HEK293 (cell line): ENCODE data around the gene GALNT1.

Source experiments
- AEBP2 ChIP-seq: fragments of 450-650 bp; formaldehyde crosslinking; IDR thresholded peaks from 2 replicates; pipeline ENCODE4 v1.5.1; 2016; ENCODE audit warnings: missing biosample characterization, missing genetic modification characterization, borderline replicate concordance
- KLF16 ChIP-seq: fragments of 450-650 bp; formaldehyde crosslinking; IDR thresholded peaks from 2 replicates; pipeline ENCODE4 v1.5.1; 2017; ENCODE audit warnings: missing biosample characterization, missing genetic modification characterization
- ZBTB49 ChIP-seq: fragments of 450-650 bp; formaldehyde crosslinking; IDR thresholded peaks from 2 replicates; pipeline ENCODE4 v1.5.1; 2016; ENCODE audit warnings: missing biosample characterization, missing genetic modification characterization, low read depth
- ZNF335 ChIP-seq: fragments of 450-650 bp; formaldehyde crosslinking; conservative IDR thresholded peaks from 2 replicates; pipeline ENCODE4 v1.5.1; 2016; ENCODE audit warnings: missing biosample characterization, missing genetic modification characterization
- TF ChIP-seq, protein P1 (sequence below): fragments of 450-650 bp; formaldehyde crosslinking; IDR thresholded peaks from 2 replicates; pipeline ENCODE4 v1.5.1; 2016; ENCODE audit warnings: missing biosample characterization, missing genetic modification characterization
- TF ChIP-seq, protein P2 (sequence below): fragments of 450-650 bp; formaldehyde crosslinking; IDR thresholded peaks from 2 replicates; pipeline ENCODE4 v1.5.1; 2017; ENCODE audit warnings: missing biosample characterization, mild to moderate bottlenecking, missing genetic modification characterization, moderate library complexity
- TF ChIP-seq, protein P3 (sequence below): fragments of 450-650 bp; formaldehyde crosslinking; IDR thresholded peaks from 2 replicates; pipeline ENCODE4 v1.5.1; 2016; ENCODE audit warnings: missing biosample characterization, missing genetic modification characterization, borderline replicate concordance
- TF ChIP-seq, protein P4 (sequence below): fragments of 450-650 bp; formaldehyde crosslinking; IDR thresholded peaks from 2 replicates; pipeline ENCODE4 v1.5.1; 2016; ENCODE audit warnings: missing biosample characterization, missing genetic modification characterization

- TF ChIP-seq KLF16 (tag by site-specific recombination) (no peak), ZNF335 (tag by site-specific recombination) (no peak), AEBP2 (tag by site-specific recombination) (no peak), ZBTB49 (tag by site-specific recombination) (no peak)
- TF ChIP-seq, protein P1, sequence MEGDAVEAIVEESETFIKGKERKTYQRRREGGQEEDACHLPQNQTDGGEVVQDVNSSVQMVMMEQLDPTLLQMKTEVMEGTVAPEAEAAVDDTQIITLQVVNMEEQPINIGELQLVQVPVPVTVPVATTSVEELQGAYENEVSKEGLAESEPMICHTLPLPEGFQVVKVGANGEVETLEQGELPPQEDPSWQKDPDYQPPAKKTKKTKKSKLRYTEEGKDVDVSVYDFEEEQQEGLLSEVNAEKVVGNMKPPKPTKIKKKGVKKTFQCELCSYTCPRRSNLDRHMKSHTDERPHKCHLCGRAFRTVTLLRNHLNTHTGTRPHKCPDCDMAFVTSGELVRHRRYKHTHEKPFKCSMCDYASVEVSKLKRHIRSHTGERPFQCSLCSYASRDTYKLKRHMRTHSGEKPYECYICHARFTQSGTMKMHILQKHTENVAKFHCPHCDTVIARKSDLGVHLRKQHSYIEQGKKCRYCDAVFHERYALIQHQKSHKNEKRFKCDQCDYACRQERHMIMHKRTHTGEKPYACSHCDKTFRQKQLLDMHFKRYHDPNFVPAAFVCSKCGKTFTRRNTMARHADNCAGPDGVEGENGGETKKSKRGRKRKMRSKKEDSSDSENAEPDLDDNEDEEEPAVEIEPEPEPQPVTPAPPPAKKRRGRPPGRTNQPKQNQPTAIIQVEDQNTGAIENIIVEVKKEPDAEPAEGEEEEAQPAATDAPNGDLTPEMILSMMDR (tag by site-specific recombination), result no peak
- TF ChIP-seq, protein P2, sequence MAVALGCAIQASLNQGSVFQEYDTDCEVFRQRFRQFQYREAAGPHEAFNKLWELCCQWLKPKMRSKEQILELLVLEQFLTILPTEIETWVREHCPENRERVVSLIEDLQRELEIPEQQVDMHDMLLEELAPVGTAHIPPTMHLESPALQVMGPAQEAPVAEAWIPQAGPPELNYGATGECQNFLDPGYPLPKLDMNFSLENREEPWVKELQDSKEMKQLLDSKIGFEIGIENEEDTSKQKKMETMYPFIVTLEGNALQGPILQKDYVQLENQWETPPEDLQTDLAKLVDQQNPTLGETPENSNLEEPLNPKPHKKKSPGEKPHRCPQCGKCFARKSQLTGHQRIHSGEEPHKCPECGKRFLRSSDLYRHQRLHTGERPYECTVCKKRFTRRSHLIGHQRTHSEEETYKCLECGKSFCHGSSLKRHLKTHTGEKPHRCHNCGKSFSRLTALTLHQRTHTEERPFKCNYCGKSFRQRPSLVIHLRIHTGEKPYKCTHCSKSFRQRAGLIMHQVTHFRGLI (tag by site-specific recombination), result no peak
- TF ChIP-seq, protein P3, sequence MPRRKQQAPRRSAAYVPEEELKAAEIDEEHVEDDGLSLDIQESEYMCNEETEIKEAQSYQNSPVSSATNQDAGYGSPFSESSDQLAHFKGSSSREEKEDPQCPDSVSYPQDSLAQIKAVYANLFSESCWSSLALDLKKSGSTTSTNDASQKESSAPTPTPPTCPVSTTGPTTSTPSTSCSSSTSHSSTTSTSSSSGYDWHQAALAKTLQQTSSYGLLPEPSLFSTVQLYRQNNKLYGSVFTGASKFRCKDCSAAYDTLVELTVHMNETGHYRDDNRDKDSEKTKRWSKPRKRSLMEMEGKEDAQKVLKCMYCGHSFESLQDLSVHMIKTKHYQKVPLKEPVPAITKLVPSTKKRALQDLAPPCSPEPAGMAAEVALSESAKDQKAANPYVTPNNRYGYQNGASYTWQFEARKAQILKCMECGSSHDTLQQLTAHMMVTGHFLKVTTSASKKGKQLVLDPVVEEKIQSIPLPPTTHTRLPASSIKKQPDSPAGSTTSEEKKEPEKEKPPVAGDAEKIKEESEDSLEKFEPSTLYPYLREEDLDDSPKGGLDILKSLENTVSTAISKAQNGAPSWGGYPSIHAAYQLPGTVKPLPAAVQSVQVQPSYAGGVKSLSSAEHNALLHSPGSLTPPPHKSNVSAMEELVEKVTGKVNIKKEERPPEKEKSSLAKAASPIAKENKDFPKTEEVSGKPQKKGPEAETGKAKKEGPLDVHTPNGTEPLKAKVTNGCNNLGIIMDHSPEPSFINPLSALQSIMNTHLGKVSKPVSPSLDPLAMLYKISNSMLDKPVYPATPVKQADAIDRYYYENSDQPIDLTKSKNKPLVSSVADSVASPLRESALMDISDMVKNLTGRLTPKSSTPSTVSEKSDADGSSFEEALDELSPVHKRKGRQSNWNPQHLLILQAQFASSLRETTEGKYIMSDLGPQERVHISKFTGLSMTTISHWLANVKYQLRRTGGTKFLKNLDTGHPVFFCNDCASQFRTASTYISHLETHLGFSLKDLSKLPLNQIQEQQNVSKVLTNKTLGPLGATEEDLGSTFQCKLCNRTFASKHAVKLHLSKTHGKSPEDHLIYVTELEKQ (tag by site-specific recombination), result no peak
- TF ChIP-seq, protein P4, sequence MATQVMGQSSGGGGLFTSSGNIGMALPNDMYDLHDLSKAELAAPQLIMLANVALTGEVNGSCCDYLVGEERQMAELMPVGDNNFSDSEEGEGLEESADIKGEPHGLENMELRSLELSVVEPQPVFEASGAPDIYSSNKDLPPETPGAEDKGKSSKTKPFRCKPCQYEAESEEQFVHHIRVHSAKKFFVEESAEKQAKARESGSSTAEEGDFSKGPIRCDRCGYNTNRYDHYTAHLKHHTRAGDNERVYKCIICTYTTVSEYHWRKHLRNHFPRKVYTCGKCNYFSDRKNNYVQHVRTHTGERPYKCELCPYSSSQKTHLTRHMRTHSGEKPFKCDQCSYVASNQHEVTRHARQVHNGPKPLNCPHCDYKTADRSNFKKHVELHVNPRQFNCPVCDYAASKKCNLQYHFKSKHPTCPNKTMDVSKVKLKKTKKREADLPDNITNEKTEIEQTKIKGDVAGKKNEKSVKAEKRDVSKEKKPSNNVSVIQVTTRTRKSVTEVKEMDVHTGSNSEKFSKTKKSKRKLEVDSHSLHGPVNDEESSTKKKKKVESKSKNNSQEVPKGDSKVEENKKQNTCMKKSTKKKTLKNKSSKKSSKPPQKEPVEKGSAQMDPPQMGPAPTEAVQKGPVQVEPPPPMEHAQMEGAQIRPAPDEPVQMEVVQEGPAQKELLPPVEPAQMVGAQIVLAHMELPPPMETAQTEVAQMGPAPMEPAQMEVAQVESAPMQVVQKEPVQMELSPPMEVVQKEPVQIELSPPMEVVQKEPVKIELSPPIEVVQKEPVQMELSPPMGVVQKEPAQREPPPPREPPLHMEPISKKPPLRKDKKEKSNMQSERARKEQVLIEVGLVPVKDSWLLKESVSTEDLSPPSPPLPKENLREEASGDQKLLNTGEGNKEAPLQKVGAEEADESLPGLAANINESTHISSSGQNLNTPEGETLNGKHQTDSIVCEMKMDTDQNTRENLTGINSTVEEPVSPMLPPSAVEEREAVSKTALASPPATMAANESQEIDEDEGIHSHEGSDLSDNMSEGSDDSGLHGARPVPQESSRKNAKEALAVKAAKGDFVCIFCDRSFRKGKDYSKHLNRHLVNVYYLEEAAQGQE (tag by site-specific recombination), result no peak
Measured at GRCh38 chr18:35620765-35621164, 39.2 kb downstream of the GALNT1 start.
